Cardiac septum (tissue), 1 donor: ENCODE data around the gene TSHZ1. TPM values are rescaled to one million over a fixed set of nuclear protein-coding genes. Genes with fewer than 3 reads are reported as not detected.

Experiments
- DNase-seq: peaks from one replicate; pipeline ENCODE4 v3.0.0-alpha.2; 2020; ENCODE audit warnings: low spot score
- intact Hi-C: fragments of 100-400 bp; cut with DNase I; formaldehyde crosslinking; loops from one replicate; pipeline ENCODE4 v1.14.0; 2022
- total RNA-seq: library from RNA; stranded (reverse); fragmentation: NEBNext Ultra II Directional; extraction: Animal tissue kit (Norgen Biotek cat#: 25700); gene quantifications from one replicate; pipeline ENCODE4 v1.2.1, GENCODE V29; 2021
- donor health status: DM: no; HTN: no; CAD: no.

TSHZ1 gene
- total RNA-seq, 1 donor from 2014 or later: 13.3 TPM

DNA sequence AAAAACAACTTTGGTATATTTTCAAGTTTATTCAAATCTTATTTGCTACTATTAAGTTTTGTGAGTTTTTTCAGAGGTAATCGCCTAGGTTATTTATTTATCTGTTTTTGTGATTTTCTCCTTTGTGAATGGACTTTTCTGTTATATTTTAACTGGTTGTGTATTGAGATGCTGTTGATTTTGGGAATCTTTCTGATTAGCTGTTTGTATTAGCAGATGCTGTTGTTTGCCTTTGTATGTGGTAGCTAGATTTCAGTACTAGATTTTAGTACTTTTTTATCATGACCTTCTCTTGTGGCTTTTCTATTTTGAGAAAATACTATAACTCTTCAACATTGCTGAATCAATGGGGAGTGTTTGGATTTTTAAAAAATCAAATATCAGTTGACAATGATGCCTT is 42.4 kb downstream of the TSHZ1 start:
- intact Hi-C loops: no loop called here
- no peak for DNase-seq

DNA sequence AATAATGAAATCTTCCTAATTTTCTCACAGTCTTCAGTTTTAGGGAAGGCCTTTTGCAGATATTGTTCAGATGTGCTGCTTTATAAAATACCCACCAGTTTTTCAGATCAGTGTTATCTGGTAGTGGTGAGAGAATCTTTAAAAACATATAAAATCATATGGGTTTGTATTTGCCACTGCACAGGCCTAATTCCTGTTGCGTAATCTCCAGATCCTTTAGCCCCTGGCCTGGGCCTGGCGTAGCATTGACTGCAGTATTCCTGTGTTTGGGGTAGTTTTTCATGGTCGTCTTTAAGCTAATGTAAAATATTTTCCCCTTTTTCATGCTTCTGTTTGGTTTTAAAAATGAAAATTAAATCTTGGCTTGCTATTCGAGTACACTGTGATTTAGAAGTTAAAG is 43.2 kb downstream of the TSHZ1 start:
- intact Hi-C loops: no loop called here
- no peak for DNase-seq

DNA sequence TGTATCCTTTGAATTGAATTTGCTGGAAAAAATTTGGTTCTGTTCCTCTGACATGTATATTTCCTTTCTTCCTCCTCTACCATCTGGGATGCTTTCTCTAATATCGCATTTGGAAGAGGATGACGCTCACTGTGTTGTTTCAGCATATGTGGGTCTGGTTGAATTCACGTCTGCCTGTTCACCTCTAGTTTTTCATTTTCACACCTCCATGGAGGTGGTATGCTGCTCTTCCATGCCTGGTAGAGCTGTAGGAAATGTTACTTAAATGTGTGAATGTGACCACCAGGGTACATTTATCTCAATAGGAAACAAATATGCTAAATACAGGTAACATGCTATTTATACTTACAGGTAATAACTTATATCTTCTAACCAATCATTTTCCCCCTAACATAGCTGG is 44.5 kb downstream of the TSHZ1 start:
- DNase-seq: no peak
- intact Hi-C loops: no loop called here

DNA sequence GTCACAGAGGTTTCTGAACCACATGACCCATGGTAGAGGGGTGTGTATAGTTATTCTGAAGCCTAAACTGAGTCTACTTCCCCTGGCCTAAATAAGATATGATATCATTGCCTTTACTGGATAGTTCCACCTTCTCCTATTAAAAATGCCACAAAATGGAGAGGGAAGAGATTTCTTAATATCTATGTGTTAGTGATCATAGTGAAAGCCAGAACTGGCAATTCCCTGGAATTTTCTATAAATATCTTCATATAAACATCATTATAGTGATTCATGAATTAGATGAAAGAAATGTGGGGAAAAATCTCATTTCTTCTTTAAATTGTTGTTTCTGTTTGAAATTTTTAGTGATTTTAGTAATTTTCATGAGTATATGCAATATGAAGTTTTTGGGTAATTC is 45.8 kb downstream of the TSHZ1 start:
- DNase-seq: no peak
- intact Hi-C loops: no loop called here

DNA sequence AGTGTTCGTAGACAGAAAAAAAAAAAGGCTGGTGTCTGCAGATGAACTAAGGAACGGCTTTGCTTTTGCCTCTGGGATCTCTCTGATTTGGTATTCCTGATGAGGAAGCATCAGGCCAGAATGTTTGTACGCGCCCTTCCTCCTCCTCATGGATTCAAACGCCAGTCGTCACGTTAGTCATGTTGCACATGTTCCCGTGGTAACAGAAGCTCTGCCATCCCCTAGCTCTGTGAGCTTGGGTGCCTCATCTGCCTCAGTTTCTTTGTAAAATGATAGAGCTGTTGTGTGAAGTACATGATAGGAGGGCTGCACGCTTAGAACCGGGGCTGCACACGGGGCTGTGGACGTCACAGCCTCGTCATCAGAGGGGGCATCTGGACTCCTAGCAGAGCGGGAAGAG is 47.0 kb downstream of the TSHZ1 start:
- DNase-seq: no peak
- intact Hi-C loops: no loop called here

DNA sequence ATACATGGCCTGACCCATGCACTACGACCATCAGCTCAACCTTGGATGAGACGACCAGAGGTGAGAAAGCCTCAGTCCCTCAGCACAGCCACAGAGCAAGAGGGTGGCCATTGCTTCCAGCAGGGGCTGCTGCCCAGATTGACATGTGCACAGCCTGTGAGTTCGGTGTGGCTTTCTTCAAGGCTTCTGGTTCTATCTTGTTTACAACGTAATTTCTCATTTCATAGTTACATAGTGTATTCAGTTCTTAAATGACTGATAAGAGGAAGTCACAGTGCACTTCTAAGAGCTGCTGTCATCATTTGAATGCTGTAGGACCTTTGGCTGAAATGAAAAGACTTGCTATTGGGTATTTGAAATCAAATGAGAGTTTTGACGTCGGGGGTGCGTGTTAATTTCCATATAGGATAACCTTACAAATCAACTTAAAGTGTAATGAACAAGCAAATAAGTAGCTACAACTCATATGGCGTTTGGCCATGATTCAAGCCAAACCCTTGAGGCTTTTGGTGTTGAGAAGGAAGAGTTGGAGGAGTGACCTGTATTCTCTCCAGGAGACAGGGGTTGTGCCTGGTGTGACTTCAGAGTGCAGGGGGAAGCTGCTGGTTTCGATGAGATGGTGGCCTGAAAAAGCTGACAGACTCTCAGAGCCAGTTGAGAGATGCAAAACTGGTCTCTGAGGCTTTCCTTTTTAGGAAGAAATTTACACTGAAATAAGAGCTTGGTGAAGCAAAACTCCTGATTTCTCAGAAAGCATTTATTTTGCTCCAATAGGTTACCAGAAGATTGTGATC is 51.0 kb downstream of the TSHZ1 start:
- intact Hi-C loops: no loop called here
- no peak for DNase-seq

DNA sequence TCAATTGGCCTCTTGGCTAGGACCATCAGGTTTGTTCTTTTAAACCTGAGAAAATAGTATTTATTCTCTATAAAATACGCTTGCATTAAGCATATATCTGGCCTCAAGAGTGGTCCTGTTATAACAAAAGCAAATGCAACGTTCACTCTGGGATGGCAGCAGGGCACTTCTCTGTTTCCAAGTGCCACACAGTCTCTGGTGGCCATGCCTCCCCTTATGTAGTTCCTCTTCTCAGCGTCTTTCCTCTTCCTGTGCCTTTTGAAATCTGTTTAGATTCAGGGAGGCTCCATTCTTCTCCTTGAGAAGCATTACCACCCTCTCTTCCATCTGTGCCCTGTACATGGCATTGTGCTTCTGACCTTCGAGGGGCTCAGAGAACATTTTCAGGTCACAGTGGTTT is 51.9 kb downstream of the TSHZ1 start:
- DNase-seq: no peak
- intact Hi-C loops: no loop called here

DNA sequence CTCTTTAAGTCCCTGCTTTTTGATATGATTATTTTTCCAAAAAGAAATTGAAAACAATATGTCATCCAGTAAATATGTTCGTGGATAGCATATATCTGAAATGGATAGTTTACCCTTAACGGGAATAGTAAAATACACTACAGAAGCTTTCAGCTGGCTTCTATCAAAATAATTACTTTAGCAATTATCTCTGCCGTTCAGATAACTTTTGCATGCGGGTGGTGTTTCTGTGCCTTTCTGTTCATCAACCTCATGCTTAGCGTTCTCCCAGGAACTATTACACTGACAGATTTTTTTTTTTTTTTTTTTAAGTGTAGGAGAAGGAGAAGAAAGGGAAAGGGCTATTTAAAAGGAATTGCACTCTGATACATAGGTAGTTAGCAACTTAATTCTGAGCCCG is 53.6 kb downstream of the TSHZ1 start:
- intact Hi-C loops: no loop called here
- DNase-seq: no peak

DNA sequence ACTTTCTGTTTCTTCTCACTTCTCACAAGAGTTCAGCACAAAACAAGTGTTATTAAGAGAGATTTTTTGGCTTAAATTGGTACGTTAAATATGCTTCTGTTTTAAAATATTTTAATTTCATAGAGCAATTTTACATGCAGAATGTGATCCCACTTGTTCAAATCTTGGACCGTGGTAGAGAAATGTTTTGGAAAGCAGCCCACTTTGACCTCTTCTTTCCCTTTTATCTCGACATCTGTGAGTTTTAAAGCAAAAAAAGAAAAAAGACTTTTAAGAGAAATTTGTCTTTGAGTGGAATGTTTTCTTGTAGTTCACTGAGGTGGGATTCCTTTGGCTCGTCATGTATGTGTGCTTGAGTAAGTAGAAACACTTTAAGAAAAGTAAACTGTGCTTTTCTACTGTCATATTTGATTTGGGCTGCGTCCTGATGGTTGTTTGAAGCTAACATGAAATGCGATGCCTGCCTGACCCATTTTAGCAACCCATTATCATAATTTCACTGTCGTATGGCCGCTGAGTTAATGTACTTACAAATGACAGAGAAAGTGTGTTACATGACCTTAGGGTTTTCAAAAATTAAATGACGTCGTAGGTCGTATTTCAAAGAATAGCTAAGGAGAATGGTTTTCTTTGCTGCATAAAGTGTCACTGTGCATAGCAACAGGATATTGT is 54.5 kb downstream of the TSHZ1 start:
- intact Hi-C loops: no loop called here
- DNase-seq: no peak

DNA sequence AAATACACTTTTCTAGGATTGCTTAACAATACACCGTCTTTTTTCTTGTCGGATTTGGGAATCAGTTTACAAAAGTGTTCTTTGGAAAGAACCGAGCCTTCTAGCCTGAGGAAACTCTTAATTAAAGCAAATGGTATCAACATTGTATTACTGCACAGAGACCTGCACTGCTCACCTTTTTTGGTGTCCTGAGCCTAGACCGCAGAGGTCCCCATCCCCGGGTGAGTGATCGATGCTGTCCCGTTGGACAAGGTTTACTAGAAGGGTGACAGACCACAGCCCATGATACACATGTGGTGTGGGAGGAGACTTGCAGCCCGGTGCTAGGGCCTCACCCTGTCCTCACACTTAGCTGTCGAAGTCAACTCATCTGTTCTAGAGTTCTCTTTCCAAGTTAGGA is 55.3 kb downstream of the TSHZ1 start:
- DNase-seq: no peak
- intact Hi-C loops: no loop called here

DNA sequence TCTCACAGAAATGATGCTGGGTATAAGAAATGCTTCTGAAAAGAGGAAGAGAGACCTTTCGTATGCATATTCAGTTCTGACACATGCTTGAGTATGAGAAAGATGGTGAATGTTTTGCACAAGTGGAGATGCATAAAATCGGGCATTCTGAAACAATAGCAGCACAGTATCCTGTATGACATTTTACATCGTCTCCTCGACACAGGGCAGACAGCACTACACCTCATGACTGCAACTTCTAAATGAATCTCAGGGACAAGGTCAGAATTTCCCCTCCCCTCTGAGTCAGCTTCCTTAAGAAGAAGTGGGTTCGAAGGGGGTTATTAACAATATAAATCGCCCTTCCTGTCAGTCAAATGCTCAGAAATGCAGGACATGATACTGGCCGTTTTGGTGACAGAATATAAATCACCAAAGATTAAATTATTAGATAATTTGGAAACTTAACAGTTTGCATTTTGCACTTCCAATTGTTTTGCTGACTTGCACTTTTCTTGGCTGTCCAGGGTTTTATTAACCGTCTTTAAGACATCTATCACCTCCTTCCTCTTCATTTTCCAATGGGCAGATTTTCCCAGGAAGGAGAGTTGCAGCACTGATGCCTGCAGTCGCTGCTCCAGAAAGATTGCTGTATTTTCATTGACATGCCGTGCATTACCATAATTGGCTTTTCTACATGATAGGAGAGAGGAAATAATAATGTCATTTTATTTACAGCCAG is 57.2 kb downstream of the TSHZ1 start:
- DNase-seq: no peak
- intact Hi-C loops: no loop called here

DNA sequence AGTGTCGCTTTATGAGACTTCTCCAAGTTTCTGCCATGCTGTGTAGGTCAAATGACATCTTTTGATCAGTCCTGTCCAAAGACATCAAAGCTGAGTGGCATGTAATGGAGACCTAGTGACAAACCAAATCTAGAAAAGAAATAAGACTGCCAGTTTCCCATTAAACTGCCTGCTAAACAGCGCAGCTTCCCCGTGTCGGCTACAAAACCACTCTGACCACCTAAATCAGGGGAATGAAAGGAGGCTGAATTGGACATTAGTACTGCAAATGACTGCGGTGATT is 57.7 kb downstream of the TSHZ1 start:
- intact Hi-C loops: no loop called here
- no peak for DNase-seq

DNA sequence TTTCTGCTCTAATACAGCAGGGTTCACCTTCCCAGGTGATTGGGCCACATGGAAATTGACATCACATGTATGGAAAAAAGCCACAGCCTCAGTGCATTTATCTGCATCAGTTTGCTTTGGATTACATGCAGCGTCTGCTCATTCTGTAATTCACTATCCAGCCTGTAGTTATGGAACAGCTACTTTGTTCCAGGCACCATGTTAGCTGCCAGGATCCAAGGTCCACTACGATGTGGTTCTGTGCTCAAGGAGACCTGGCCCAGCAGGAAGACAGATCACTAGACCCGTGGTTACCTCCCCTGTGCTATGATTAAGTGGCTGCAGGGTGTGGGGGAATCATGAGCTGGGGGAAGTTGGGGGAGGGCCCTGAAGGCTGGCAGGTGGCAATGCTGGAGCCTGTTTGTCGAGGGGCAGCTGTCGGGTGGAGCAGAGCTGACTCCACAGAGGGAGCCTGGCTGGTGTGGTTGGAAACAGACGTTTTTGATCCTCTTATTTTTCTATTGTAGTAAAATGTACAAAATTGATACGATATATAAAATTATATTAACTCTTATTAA is 58.6 kb downstream of the TSHZ1 start:
- intact Hi-C loops: no loop called here
- no peak for DNase-seq

DNA sequence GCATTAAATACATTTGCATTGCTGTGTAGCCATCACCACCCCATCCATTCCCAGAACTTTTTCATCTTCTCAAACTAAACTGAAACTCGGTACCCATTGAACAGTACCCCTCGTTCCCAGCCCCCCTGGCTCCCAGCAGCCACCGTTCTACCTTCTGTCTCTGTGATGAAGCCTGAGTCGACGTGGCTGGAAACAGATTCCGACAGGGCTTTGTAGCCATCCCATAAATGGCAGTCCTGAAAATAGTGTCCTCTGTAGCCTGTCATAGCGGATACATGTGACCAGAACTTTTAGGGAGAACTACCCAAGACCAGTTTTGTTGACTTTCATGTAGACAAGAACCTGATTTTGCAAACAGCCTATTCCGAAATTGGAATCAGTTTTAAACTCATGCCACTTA is 59.1 kb downstream of the TSHZ1 start:
- intact Hi-C loops: no loop called here
- DNase-seq: no peak

DNA sequence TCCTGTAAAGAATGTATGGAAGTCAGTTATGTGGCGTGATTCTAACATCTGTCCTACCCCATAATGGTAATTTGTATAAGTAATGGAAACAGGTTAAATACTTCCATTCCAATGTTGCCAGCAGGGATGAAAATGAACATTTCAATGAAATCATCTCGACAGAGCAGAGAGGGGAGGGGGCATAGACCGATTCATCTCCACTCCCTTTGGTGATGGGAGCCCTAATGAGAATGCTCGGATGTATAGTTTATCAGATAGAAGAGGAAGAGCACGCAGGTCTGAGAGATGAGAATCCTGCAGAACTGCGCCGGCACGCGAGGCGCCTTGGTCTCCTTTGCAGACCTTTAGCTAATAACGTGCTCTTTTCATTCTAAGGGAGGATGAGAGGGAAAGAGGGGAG is 61.4 kb downstream of the TSHZ1 start:
- intact Hi-C loops: no loop called here
- no peak for DNase-seq

DNA sequence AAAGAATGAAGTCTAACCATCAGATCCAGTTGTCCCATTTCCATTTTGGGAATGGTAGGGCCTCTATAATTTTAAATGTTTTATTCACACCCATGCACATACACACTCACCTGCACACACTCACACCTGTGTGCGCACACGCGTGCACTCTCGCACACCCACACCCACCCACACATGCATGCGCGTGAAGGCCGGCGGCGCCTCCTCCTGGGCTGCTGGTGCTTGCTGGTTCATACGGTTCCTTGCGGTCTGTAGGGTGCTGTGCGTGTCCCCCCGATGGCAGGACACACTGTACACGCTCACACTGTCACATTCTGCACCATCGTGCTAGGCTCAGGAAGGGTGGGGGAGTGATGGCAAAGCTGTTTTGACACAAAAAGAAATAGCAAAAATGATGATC is 63.2 kb downstream of the TSHZ1 start:
- intact Hi-C loops: no loop called here
- no peak for DNase-seq

DNA sequence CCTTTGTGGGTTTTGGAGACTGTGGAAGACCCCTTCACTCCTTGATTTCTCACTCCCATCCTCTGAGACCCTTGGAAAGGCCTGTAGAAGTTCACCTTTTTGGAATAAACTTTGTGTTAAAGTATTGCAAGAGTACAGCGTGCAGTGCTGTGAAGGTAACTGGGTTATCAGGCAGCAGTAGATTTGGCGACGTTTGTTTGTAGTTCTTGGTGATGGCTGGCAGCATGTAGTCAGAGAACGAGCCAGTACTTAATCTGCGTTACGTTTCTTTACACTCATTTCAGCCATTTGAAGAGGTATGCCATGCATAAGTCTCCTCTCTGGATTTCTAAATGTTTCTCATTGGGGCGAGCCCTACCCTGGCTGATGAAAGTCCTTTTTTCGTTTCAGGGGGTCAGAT is 64.6 kb downstream of the TSHZ1 start:
- intact Hi-C loops: no loop called here
- no peak for DNase-seq

DNA sequence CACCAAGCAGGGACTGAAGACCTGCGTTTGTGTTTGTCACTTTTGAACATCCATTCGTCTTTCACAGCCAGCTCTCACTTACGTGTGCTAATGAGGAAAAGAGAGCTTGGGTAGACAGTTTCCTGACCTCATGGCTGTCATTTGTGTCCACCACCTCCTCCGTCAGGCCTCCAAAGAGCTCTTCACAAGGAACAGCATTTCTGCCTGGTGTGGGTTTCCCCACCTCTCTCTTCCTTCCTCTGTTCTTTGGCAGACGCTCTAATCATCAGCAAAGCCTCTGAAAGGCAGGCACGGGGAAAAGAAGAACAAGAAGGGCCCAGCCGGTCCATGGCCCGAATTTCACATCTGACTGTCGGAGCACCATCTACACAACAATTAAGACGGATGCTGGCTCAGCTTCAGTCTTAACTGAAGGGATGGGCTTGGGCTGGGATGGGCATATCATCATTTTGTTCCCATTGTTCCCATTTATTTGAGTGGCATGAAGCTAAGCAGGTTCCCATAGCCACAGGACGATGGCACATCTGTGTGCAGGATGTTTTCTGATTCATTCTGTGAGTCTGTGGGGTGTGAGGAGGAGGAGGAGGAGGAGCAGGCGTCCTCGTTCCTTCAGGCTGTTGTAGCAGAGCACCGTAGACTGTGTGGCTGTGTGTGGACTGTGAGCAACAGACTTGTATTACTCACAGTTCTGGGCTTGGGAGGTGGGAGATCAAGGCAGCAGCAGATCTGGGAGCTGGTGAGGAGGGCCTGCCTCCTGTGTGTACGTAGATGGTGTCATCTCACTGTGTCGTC is 66.4 kb downstream of the TSHZ1 start:
- DNase-seq: no peak
- intact Hi-C loops: no loop called here

DNA sequence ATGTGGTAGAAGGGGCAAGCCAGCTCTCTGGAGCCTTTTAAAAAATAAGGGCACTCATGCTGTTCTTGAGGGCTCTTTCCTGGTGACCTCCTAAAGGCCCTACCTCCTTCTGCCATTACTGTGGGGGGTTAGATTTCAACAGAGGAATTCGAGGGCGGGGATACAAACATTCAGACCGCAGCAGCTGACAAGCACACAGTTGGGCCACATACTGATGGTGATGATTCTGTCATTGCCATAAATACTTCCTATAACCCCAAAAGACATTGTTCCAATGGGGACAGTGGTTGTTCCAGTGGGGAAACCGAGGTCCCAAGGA is 67.0 kb downstream of the TSHZ1 start:
- DNase-seq: no peak
- intact Hi-C loops: no loop called here

DNA sequence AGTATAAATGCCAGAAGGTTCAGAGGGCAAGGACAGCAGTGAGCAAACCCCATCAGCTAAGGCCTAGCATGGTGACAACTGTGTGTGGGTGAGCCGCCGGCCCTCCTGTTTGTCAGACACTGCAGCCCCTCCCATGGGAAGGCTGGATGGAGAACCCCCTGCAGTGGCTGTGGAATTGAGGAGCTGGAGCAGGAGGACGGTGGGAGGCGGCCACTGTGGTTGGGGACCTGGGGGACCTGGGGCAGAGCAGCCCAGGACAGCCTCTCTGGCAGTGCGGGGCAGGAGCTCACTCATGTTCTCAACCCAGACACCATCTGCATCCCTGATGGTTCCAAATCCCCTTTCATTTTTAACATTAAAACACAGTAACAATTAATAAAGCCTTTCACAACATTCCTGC is 68.8 kb downstream of the TSHZ1 start:
- DNase-seq: no peak
- intact Hi-C loops: no loop called here
